Ishikawa (cell line): ENCODE data around the gene NME7.

Experiments used
- CEBPB ChIP-seq: IDR thresholded peaks from 2 replicates; pipeline ENCODE4 v1.6.1; 2012
- TCF12 ChIP-seq: IDR thresholded peaks from 2 replicates; pipeline ENCODE4 v1.6.1; 2012; ENCODE audit warnings: low read depth
- TF ChIP-seq, protein P1 (sequence below): IDR thresholded peaks from 2 replicates; pipeline ENCODE4 v1.6.1; 2012; ENCODE audit warnings: low read depth, mild to moderate bottlenecking

DNA sequence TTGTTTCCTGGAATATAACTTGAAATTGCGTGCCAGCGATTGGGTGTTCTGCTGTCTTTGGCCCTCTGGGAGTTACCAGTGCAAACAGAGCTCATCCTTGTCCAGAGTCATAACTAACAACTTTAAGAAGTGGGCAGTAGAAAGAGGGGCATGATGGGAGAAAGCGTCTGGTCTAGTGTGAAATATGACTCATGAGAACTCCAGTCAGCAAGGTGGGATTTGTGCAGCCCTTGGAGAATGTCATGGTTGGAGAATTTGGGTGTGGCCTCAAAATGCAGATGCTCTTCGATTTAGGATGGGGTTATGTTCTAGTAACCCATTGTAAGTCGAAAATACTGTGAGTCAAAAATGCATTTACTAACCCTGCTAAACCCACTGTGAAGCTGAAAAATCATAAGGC is 248.2 kb downstream of the NME7 start:
- TF ChIP-seq, protein P1, sequence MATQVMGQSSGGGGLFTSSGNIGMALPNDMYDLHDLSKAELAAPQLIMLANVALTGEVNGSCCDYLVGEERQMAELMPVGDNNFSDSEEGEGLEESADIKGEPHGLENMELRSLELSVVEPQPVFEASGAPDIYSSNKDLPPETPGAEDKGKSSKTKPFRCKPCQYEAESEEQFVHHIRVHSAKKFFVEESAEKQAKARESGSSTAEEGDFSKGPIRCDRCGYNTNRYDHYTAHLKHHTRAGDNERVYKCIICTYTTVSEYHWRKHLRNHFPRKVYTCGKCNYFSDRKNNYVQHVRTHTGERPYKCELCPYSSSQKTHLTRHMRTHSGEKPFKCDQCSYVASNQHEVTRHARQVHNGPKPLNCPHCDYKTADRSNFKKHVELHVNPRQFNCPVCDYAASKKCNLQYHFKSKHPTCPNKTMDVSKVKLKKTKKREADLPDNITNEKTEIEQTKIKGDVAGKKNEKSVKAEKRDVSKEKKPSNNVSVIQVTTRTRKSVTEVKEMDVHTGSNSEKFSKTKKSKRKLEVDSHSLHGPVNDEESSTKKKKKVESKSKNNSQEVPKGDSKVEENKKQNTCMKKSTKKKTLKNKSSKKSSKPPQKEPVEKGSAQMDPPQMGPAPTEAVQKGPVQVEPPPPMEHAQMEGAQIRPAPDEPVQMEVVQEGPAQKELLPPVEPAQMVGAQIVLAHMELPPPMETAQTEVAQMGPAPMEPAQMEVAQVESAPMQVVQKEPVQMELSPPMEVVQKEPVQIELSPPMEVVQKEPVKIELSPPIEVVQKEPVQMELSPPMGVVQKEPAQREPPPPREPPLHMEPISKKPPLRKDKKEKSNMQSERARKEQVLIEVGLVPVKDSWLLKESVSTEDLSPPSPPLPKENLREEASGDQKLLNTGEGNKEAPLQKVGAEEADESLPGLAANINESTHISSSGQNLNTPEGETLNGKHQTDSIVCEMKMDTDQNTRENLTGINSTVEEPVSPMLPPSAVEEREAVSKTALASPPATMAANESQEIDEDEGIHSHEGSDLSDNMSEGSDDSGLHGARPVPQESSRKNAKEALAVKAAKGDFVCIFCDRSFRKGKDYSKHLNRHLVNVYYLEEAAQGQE: no peak
- TF ChIP-seq TCF12 (no peak), CEBPB (no peak)
